Uterus (tissue), 2 donors: ENCODE results near the gene RPL27A.

Source experiments
- POLR2A ChIP-seq, 2 donors: fragments of 450-650 bp; IDR thresholded peaks; one replicate each; pipeline ENCODE4 v1.6.1; 2016; ENCODE audit warnings: antibody characterized with exemption in 2 of 2, mild to moderate bottlenecking in 1 of 2, moderate library complexity in 1 of 2
- TF ChIP-seq, protein P1 (sequence below), 4 experiments: fragments of 200-600 bp in 2 of 4; fragments of 450-650 bp in 2 of 4; sonication (generic) in 2 of 4; IDR thresholded peaks; one replicate each; pipeline ENCODE4 v1.5.1; 2016 to 2019; ENCODE audit warnings: antibody characterized with exemption in 4 of 4, mild to moderate bottlenecking in 2 of 4, moderate library complexity in 1 of 4

DNA sequence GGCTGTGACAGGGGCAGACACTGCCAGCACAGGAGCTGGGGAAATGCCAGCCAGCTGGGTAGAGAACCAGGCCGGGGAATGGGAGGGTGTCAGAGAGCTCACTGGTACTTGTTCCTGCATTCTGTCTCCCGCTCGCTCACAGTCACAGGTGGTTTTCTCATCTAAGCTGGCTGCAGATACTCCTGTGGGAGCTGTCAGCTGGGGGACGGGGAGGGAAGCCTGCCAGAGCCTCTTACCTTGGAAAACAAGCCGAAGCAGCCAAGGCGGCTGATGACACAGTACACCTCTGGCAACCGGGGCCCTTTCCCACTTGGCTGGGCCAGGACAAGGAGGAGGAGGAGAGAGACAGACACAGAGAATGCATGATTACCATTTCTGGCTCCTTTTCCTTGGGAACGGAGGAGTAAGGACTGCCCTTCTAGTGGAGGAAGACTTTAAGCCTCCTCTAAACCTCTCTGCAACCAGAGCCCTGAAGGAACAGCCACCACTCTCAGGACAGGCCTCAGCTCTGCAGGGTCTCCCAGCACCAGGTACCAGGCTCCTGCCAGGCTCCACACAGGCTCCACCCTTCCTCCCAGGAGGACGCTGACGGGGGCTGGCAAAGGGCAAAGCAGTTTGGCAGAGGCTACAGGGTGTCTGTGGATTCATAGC, 25.1 kb downstream of the RPL27A start:
- TF ChIP-seq, protein P1, sequence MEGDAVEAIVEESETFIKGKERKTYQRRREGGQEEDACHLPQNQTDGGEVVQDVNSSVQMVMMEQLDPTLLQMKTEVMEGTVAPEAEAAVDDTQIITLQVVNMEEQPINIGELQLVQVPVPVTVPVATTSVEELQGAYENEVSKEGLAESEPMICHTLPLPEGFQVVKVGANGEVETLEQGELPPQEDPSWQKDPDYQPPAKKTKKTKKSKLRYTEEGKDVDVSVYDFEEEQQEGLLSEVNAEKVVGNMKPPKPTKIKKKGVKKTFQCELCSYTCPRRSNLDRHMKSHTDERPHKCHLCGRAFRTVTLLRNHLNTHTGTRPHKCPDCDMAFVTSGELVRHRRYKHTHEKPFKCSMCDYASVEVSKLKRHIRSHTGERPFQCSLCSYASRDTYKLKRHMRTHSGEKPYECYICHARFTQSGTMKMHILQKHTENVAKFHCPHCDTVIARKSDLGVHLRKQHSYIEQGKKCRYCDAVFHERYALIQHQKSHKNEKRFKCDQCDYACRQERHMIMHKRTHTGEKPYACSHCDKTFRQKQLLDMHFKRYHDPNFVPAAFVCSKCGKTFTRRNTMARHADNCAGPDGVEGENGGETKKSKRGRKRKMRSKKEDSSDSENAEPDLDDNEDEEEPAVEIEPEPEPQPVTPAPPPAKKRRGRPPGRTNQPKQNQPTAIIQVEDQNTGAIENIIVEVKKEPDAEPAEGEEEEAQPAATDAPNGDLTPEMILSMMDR (IDR thresholded peaks at IDR 0.05): no peak
- TF ChIP-seq POLR2A (IDR thresholded peaks at IDR 0.05): peak in 1 of 2 donors; percentile 37
